Breast epithelium (tissue), 3 donors: ENCODE measurements around the gene SPATA12.

Experiments used
- POLR2A ChIP-seq: fragments of 450-650 bp; IDR thresholded peaks from one replicate; pipeline ENCODE4 v1.6.1; 2016; ENCODE audit warnings: antibody characterized with exemption, mild to moderate bottlenecking, moderate library complexity
- TF ChIP-seq, protein P1 (sequence below), 3 donors: fragments of 450-650 bp; IDR thresholded peaks; one replicate each; pipeline ENCODE4 v1.5.1; 2016 to 2017; ENCODE audit warnings: antibody characterized with exemption in 3 of 3, mild to moderate bottlenecking in 3 of 3, moderate library complexity in 3 of 3

DNA sequence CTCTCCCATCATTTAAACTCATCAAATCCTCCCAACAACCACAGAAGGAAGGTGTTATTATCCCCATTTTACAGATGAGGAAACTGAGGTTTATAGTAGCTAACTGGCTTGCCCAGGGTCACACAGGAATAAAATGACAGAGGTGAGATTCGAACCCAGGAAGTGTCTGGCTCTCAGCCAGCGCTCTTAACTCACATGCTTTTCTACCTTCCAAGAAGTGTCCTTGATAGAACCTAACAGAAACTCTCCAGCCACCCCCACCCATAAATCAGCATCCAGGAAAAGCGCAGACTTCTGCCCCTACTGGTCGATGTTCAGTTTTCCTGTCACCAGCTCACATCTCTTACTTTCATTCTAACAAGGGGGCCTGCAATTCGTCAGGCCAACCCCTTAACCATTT lies 51.7 kb downstream of the SPATA12 start:
- TF ChIP-seq, protein P1, sequence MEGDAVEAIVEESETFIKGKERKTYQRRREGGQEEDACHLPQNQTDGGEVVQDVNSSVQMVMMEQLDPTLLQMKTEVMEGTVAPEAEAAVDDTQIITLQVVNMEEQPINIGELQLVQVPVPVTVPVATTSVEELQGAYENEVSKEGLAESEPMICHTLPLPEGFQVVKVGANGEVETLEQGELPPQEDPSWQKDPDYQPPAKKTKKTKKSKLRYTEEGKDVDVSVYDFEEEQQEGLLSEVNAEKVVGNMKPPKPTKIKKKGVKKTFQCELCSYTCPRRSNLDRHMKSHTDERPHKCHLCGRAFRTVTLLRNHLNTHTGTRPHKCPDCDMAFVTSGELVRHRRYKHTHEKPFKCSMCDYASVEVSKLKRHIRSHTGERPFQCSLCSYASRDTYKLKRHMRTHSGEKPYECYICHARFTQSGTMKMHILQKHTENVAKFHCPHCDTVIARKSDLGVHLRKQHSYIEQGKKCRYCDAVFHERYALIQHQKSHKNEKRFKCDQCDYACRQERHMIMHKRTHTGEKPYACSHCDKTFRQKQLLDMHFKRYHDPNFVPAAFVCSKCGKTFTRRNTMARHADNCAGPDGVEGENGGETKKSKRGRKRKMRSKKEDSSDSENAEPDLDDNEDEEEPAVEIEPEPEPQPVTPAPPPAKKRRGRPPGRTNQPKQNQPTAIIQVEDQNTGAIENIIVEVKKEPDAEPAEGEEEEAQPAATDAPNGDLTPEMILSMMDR (IDR thresholded peaks at IDR 0.05): no peak
- no peak for TF ChIP-seq POLR2A
